Fibroblast of villous mesenchyme (primary cell): ENCODE measurements around the gene PCED1B. TPM values are rescaled to one million over a fixed set of nuclear protein-coding genes. Genes with fewer than 3 reads are reported as not detected.

Experiments
- DNase-seq: peaks from one replicate; pipeline ENCODE4 v3.0.0-alpha.2; 2010; ENCODE audit warnings: low read depth
- H3K4me3 ChIP-seq: 2 replicates; pipeline ENCODE4 v1.5.1; 2011; ENCODE audit warnings: low read depth, mild to moderate bottlenecking, low read length
- total RNA-seq: library from RNA; depleted of rRNA; stranded (reverse); fragments of >200 nt; gene quantifications from 2 replicates; pipeline ENCODE4 v1.2.3, GENCODE V29; 2012
- TF ChIP-seq, protein P1 (sequence below): IDR thresholded peaks from 2 replicates; pipeline ENCODE4 v1.5.1; 2012; ENCODE audit warnings: low read depth, mild to moderate bottlenecking, low read length; ENCODE audit not compliant: insufficient read depth

Gene PCED1B
- total RNA-seq, 1 donor, result 1.7 TPM

DNA sequence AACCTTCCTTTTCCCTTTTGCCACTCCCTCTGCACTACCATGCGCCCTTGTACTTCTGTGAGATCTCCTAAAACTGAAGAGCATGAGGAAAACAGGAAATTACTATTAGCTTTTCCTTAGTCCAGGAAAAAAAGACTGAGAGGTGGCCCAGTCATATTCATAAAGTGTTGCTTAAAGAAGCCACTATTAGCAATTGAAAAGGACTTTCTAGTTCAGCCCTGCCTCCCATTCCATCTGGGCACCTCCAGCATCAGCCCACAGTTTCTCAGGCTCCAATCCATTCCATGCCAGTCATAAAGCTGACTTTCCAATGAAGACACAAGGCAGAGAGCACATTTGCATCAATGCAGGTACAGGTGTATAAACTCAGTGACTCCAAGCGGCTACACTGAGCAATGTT is 20.2 kb downstream of the PCED1B start:
- no peak for DNase-seq
- TF ChIP-seq, protein P1, sequence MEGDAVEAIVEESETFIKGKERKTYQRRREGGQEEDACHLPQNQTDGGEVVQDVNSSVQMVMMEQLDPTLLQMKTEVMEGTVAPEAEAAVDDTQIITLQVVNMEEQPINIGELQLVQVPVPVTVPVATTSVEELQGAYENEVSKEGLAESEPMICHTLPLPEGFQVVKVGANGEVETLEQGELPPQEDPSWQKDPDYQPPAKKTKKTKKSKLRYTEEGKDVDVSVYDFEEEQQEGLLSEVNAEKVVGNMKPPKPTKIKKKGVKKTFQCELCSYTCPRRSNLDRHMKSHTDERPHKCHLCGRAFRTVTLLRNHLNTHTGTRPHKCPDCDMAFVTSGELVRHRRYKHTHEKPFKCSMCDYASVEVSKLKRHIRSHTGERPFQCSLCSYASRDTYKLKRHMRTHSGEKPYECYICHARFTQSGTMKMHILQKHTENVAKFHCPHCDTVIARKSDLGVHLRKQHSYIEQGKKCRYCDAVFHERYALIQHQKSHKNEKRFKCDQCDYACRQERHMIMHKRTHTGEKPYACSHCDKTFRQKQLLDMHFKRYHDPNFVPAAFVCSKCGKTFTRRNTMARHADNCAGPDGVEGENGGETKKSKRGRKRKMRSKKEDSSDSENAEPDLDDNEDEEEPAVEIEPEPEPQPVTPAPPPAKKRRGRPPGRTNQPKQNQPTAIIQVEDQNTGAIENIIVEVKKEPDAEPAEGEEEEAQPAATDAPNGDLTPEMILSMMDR, result no peak
- no peak overlapping the region for H3K4me3 ChIP-seq

DNA sequence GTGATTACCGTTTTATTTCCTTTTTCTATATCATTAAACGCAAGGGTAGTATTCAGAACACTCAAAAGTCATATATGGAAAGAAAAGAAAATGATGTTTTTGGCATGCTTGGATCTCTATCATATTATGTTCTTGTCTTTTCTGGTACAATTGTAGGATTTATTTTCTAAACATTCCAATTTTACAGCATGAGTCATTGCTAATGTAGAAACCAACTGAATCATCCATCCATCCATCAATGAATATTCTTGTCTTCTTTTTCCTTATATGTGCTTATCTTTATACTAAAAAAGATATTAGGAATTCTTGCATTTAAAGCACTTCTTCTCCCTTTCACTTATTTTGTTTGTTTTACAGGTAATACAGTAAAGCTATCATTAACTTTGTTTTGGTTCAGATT is 20.7 kb downstream of the PCED1B start:
- no peak for DNase-seq
- H3K4me3 ChIP-seq, result no peak overlapping the region
- TF ChIP-seq, protein P1, result no peak

DNA sequence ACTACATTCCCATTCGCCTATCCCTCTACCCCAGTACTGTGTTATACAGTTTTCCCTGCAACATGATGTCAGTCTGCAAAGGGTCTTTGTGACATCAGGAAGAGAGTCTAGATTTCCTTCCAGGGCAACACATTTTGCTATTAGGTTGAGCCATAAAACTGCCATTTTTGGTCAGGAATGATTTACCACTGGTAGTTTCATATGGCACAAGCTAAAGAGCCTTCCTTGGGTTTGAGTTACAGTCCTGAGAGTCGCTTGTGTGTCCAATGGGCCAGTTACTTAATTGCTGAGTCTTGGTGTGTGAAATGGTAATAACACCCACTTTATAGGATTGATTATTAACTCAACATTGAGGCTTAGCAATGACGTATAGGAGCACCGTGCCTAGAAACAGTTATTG is 23.0 kb downstream of the PCED1B start:
- peak; percentile 19 for DNase-seq
- TF ChIP-seq, protein P1, result no peak
- no peak overlapping the region for H3K4me3 ChIP-seq

DNA sequence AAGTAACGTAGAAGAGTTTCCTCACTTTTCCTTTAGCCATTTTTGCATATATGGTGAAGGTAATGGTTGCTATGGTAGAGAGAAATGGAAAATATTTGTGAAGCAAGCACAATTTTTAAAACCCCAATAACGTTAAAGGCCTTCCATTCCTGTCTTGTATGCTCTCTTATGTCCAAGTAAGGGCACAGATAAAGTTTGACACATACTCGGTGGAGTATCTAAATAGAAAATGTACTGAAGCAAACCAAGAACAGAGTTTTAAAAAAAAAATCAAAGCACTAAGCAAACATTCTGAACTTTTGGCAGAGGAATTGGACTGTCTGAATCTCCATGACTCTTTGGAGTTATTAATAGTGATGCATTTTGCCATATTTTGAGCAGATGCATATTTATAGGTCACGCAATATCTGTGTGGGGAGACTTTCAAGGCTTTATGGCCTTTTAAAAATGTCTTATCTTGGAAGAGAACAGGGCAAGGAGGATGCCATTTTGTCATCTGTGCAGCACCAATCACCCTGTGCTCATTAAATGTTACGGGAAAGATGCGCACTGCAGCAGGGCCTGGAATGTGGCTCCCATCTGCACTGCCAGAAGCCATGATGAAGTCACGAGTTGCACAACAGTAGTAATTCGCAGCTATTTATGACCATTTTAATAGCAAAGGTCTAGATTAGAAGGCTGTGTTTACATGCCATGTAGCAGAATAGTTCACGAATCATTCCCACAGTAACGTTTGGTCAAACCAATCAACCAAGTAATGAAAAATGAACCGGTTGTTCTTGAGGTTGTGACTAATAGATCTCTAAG is 23.6 kb downstream of the PCED1B start:
- peak; percentile 100 for DNase-seq
- TF ChIP-seq, protein P1, result no peak
- H3K4me3 ChIP-seq, result no peak overlapping the region

DNA sequence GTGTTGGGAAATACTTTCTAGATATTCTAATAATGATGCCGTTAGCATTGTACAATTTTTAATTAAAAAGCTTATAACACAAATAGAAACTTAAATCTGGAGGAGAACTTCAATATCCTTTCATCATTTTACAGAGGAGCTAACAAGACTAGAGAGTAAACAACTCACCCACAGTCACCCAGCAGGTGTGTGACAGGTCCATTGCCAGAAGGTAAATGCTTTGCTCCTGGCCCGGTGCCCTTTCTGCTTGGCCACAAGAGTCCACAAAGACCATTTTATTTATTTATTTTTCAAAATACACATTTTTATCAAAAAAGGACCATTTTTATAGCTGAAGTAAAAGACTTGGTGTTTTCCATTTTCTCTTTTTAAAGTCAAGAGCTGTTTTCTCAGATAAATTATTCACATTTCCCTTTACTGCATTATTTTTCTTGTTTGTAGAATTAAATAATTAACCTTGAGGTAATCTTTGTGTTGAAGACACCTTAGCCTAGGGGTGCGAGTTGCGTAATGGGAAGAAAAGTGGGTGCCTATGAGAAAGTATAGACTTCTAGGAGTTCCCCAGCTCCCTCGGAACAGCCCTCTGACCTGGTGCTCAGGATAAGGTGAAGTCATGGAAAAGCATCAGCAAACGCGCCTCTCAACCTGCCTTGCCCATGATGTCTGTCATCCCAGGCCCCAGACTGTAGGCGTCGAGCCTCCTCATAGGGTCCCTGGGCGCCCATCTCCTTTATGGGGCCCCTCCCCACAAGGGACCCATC is 26.7 kb downstream of the PCED1B start:
- DNase-seq, result no peak
- TF ChIP-seq, protein P1, result no peak
- no peak overlapping the region for H3K4me3 ChIP-seq

DNA sequence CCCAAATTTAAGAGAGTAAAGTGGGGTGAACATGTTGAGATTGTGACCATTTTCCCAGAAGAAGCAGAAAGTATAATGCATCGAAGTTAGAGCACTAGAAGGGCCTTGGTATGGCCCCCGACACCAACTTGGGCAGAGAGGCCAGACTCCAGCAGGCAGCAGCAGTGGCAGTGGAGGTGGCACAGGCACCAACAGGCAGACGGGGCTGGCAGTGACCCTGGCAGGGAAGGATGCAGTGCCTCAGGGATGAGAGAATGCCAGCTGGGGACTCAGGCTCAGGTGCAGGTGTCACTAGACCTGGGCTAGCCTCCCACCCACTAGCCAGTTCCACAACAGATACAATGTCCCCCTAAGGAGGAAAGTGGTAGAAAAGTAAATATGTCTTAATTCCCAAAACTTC is 28.0 kb downstream of the PCED1B start:
- H3K4me3 ChIP-seq, result no peak overlapping the region
- DNase-seq, result no peak
- TF ChIP-seq, protein P1, result no peak
